K562 (cell line): ENCODE data around the gene ELP1. TPM values are rescaled to one million over a fixed set of nuclear protein-coding genes. Genes with fewer than 3 reads are reported as not detected.

Experiments used
- ARID2 ChIP-seq: fragments of 450-650 bp; IDR thresholded peaks from 2 replicates; pipeline ENCODE4 v1.6.1; 2017; ENCODE audit warnings: antibody characterized with exemption, mild to moderate bottlenecking
- BRD9 ChIP-seq: fragments of 450-650 bp; IDR thresholded peaks from 2 replicates; pipeline ENCODE4 v1.6.1; 2018; ENCODE audit warnings: low read depth; ENCODE audit not compliant: partially characterized antibody
- CBFB ChIP-seq: sonication (generic); formaldehyde crosslinking; IDR thresholded peaks from 2 replicates; pipeline ENCODE4 v1.4.0; 2020; ENCODE audit warnings: mild to moderate bottlenecking, missing genetic modification reagents
- CGGBP1 ChIP-seq: fragments of 250-450 bp; sonication (Bioruptor Pico); IDR thresholded peaks from 2 replicates; pipeline ENCODE4 v1.9.0; 2021; ENCODE audit warnings: mild to moderate bottlenecking
- CHD1 ChIP-seq: fragments of 200-600 bp; sonication (generic); IDR thresholded peaks from one replicate; pipeline ENCODE4 v1.6.1; 2012; ENCODE audit warnings: mild to moderate bottlenecking, moderate library complexity, low read length, inconsistent platforms
- CHD4 ChIP-seq: fragments of 200-600 bp; sonication (generic); IDR thresholded peaks from 3 replicates; pipeline ENCODE4 v1.6.1; 2012; ENCODE audit warnings: low read depth, mild to moderate bottlenecking, mixed read lengths, low read length, inconsistent platforms; ENCODE audit not compliant: insufficient read depth, insufficient replicate concordance, poor library complexity, severe bottlenecking
- CTBP1 ChIP-seq: fragments of 450-650 bp; IDR thresholded peaks from 2 replicates; pipeline ENCODE4 v1.6.1; 2016; ENCODE audit warnings: borderline replicate concordance
- FIP1L1 ChIP-seq: fragments of 200-400 bp; formaldehyde crosslinking; IDR thresholded peaks from 2 replicates; pipeline ENCODE4 v1.6.1; 2018; ENCODE audit warnings: mild to moderate bottlenecking, low read depth, low read length; ENCODE audit not compliant: poor library complexity, severe bottlenecking
- FOXJ3 ChIP-seq: sonication (generic); formaldehyde crosslinking; IDR thresholded peaks from 2 replicates; pipeline ENCODE4 v1.4.0; 2020; ENCODE audit warnings: mild to moderate bottlenecking, missing genetic modification reagents
- GMEB1 ChIP-seq: fragments of 250-450 bp; sonication (Bioruptor Pico); IDR thresholded peaks from 2 replicates; pipeline ENCODE4 v1.4.0; 2020; ENCODE audit warnings: mild to moderate bottlenecking
- MCM7 ChIP-seq, 2 experiments: fragments of 450-650 bp; IDR thresholded peaks; 2 replicates each; pipeline ENCODE4 v1.6.1; 2016 to 2018
- MED1 ChIP-seq: sonication (generic); formaldehyde crosslinking; IDR thresholded peaks from 2 replicates; pipeline ENCODE4 v1.8.1; 2023; ENCODE audit warnings: missing genetic modification reagents, borderline replicate concordance
- MEF2D ChIP-seq: conservative IDR thresholded peaks from 2 replicates; pipeline ENCODE4 v1.6.1; 2016; ENCODE audit warnings: low read depth, missing genetic modification characterization, missing compliant biosample characterization
- MTA2 ChIP-seq: fragments of 450-650 bp; IDR thresholded peaks from 2 replicates; pipeline ENCODE4 v1.6.1; 2016; ENCODE audit warnings: low read depth
- MXI1 ChIP-seq: IDR thresholded peaks from 2 replicates; pipeline ENCODE4 v1.6.1; 2011; ENCODE audit warnings: low read depth, mild to moderate bottlenecking, improper control_type of control experiment, low read length
- NCOA2 ChIP-seq, 2 experiments: fragments of 450-650 bp; IDR thresholded peaks; 2 replicates each; pipeline ENCODE4 v1.6.1; 2018; ENCODE audit warnings: mild to moderate bottlenecking in 2 of 2, moderate library complexity in 1 of 2; ENCODE audit not compliant: partially characterized antibody in 2 of 2
- NFATC3 ChIP-seq: fragments of 450-650 bp; IDR thresholded peaks from 2 replicates; pipeline ENCODE4 v1.6.1; 2017; ENCODE audit warnings: mild to moderate bottlenecking
- PPARD ChIP-seq: fragments of 250-450 bp; sonication (Bioruptor Pico); IDR thresholded peaks from 2 replicates; pipeline ENCODE4 v1.8.0; 2022; ENCODE audit warnings: inconsistent platforms, mild to moderate bottlenecking, moderate library complexity
- SMARCE1 ChIP-seq: fragments of 450-650 bp; IDR thresholded peaks from 2 replicates; pipeline ENCODE4 v1.7.1; 2016; ENCODE audit warnings: mild to moderate bottlenecking
- SREBF1 ChIP-seq: fragments of 150-350 bp; IDR thresholded peaks from 2 replicates; pipeline ENCODE4 v1.6.1; 2014; ENCODE audit warnings: antibody characterized with exemption, low read depth, low read length, borderline replicate concordance
- SRSF3 ChIP-seq: fragments of 200-400 bp; formaldehyde crosslinking; IDR thresholded peaks from 2 replicates; pipeline ENCODE4 v1.6.1; 2016; ENCODE audit warnings: mild to moderate bottlenecking, low read length, moderate library complexity; ENCODE audit not compliant: insufficient read depth
- TCF7 ChIP-seq: sonication (generic); IDR thresholded peaks from 2 replicates; pipeline ENCODE4 v1.6.1; 2016; ENCODE audit warnings: antibody characterized with exemption, borderline replicate concordance
- TCFL5 ChIP-seq: fragments of 250-450 bp; sonication (Bioruptor Pico); conservative IDR thresholded peaks from 2 replicates; pipeline ENCODE4 v1.6.1; 2021; ENCODE audit warnings: mild to moderate bottlenecking, moderate library complexity, matching md5 sums
- VEZF1 ChIP-seq: fragments of 200-800 bp; sonication (Bioruptor generic); IDR thresholded peaks from 2 replicates; pipeline ENCODE4 v1.6.1; 2017; ENCODE audit warnings: missing genetic modification characterization, missing compliant biosample characterization
- ZBED1 ChIP-seq: IDR thresholded peaks from 2 replicates; pipeline ENCODE4 v1.6.1; 2014
- ZBTB17 ChIP-seq: fragments of 450-650 bp; formaldehyde crosslinking; IDR thresholded peaks from 2 replicates; pipeline ENCODE4 v1.4.0; 2020; ENCODE audit warnings: mild to moderate bottlenecking
- ZNF431 ChIP-seq: sonication (generic); formaldehyde crosslinking; IDR thresholded peaks from 2 replicates; pipeline ENCODE4 v1.8.0; 2022; ENCODE audit warnings: mild to moderate bottlenecking, missing genetic modification reagents
- polyA plus RNA-seq, 8 experiments: library from polyadenylated mRNA; depleted of rRNA in 4 of 8; stranded (reverse) in 5 of 8; unstranded in 3 of 8; fragments of >200 nt; fragmentation: Nextera tagmentation in 2 of 8; fragmentation: Illumina TruSeq in 1 of 8; extraction: Ambion mirVana in 2 of 8; extraction: Trizol in 1 of 8; gene quantifications; 2 replicates each; pipeline versions ENCODE4 v1.2.1 to v1.2.3, GENCODE V29; 2011 to 2014; ENCODE audit warnings: inconsistent platforms in 1 of 8, missing spikeins in 1 of 8
- total RNA-seq, 7 experiments: library from RNA; depleted of rRNA in 6 of 7; stranded (reverse); fragments of >200 nt in 6 of 7; fragmentation: Illumina TruSeq in 2 of 7; extraction: Trizol in 2 of 7; gene quantifications; 2 replicates each; pipeline versions ENCODE4 v1.2.1 to v1.2.3, GENCODE V29; 2011 to 2021; ENCODE audit warnings: low replicate concordance in 1 of 7

Gene ELP1
- total and polyA plus RNA-seq, 9 of the 15 experiments (the other 6 are each of a cell fraction or from before 2014, with no cell fraction given): 17.0 to 48.6 (median 39.7) TPM

GRCh38 chr9:108934323-108934893 is 484 bp upstream of the ELP1 start, which contains the start of gene ABITRAM (continued):
- TF ChIP-seq SRSF3 (no peak), MXI1 (peak; percentile 92), TCFL5 (CRISPR knock-in tag) (no peak), SMARCE1 (no peak), SREBF1 (no peak), FOXJ3 (CRISPR knock-in tag) (no peak), CHD1 (no peak), CTBP1 (no peak), CGGBP1 (CRISPR knock-in tag) (no peak), ARID2 (no peak), MEF2D (tag) (no peak), PPARD (CRISPR knock-in tag) (no peak), ZNF431 (CRISPR knock-in tag) (no peak), BRD9 (no peak), GMEB1 (CRISPR knock-in tag) (peak; percentile 10; the same call in 1 of the 2 replicates), NFATC3 (no peak), VEZF1 (CRISPR knock-in tag) (peak; percentile 74), ZBED1 (no peak), TCF7 (no peak), MED1 (no peak), FIP1L1 (no peak), MTA2 (no peak), MCM7 (IDR thresholded peaks at IDR 0.05) (no peak), CHD4 (no peak), ZBTB17 (CRISPR knock-in tag) (no peak), NCOA2 (IDR thresholded peaks at IDR 0.05; ENCODE audit: partially characterized antibody in 2 of 2) (no peak), CBFB (0 out of 2 replicates have a peak, but pooled peaks have one; percentile 18)
